GM12892 (cell line): Measurements from ENCODE around the gene TMEM184A.

Experiments
- POLR2A ChIP-seq: IDR thresholded peaks from 2 replicates; pipeline ENCODE4 v1.6.1; 2011; ENCODE audit warnings: low read depth, low read length, control low read depth
- POLR2AphosphoS5 ChIP-seq: IDR thresholded peaks from 2 replicates; pipeline ENCODE4 v1.6.1; 2011; ENCODE audit warnings: low read depth, low read length, control low read depth
- TAF1 ChIP-seq: IDR thresholded peaks from 2 replicates; pipeline ENCODE4 v1.6.1; 2011; ENCODE audit warnings: low read depth, mild to moderate bottlenecking, control low read depth, low read length, borderline replicate concordance

DNA sequence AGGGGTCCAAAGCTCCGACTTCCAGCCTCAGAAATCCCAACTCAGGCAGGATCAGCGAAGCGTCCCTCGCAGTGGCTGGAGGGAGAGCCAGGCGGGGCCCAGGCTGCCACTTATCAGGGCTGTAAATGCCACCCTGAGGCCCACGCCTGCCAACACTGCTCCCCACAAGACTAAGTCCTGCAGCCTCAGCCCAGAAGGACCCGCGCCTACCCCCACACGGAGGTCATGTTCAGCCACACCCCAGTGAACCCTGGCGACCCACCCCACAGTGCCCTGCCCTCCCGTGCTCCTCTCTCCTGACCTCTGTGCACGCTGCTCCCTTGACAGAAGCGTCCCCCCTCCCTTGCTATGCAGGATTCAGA, 10.7 kb upstream of the TMEM184A start:
- no peak for TF ChIP-seq POLR2A
- no peak for TF ChIP-seq TAF1
- TF ChIP-seq POLR2AphosphoS5 = no peak
